ENCODE data around the gene NHERF1.

NHERF1 gene

GRCh38 chr17:74750327-74751069, 2.1 kb downstream of the NHERF1 start:
- Mint-ChIP-seq H3K9me3 (no peaks in the 10 kb centered on the region), H3K36me3 (peaks cover 17% of the 10 kb centered on the region), H3K4me3 (peak overlapping the region; percentile 95), H3K4me1 (peaks cover 63% of the 10 kb centered on the region), H3K27me3 (no peaks in the 10 kb centered on the region), H3K27ac (peak overlapping the region; percentile 82)
- no peak for ATAC-seq

GRCh38 chr17:74752415-74752814, 4.0 kb downstream of the NHERF1 start:
- peaks cover 73% of the 10 kb centered on the region for H3K4me1 Mint-ChIP-seq
- H3K9me3 Mint-ChIP-seq: no peaks in the 10 kb centered on the region
- H3K36me3 Mint-ChIP-seq: peaks cover 17% of the 10 kb centered on the region
- ATAC-seq: no peak
- no peaks in the 10 kb centered on the region for H3K27me3 Mint-ChIP-seq
- H3K4me3 Mint-ChIP-seq: no peak overlapping the region
- H3K27ac Mint-ChIP-seq: no peak overlapping the region

DNA sequence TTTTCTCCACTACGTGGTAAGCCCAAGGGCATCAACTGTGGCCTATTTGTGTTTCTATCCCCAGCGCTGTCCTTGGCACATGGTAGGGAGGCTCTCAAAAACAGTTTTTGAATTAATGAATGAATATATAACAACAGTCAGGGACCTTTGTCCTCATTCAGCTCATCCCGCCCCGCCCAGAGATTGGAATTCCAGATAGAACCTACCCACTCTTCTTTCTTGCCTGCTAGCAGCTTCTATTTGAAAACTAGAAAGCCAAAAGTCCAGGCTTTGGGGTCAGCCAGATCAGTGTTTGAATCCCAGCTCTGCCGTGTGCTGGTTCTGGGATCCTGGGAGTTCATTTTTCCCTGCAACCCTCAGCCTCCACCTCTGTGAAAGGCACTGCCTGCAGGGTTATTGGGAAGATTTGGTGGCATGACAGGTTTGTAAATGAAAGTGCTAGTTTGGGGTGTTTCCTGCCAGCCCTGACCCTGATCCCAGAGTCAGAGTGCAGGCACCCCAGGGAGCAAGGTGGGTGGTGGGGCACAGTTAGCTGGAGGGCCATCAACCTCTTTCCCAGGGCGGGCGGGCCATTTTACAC, 4.5 kb downstream of the NHERF1 start:
- ATAC-seq: no peak
- Mint-ChIP-seq H3K4me1 (peaks cover 78% of the 10 kb centered on the region), H3K9me3 (no peaks in the 10 kb centered on the region), H3K27me3 (no peaks in the 10 kb centered on the region), H3K36me3 (peaks cover 17% of the 10 kb centered on the region), H3K27ac (no peak overlapping the region), H3K4me3 (no peak overlapping the region)

DNA sequence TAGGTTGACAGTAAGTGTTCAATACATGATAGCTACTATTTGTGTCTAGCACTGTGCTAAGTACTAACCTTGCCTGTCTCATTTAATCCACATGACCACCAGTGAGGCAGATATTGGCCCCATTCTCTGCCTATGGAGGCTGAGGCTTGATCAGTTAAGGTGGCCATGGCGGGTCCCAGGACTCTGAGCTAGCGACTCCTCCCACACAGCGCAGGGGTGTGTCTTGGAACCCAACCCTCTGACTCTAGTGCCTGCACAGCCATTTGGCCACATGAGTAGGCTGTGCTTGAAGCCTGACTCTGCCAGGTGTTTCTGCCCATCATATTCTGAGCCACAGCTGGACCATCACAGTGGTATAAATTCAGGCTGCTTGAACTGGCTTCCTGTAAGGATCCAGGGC, 6.4 kb downstream of the NHERF1 start:
- peaks cover 90% of the 10 kb centered on the region for H3K4me1 Mint-ChIP-seq
- no peaks in the 10 kb centered on the region for H3K9me3 Mint-ChIP-seq
- H3K36me3 Mint-ChIP-seq: peaks cover 17% of the 10 kb centered on the region
- no peak overlapping the region for H3K4me3 Mint-ChIP-seq
- H3K27me3 Mint-ChIP-seq: no peaks in the 10 kb centered on the region
- peak overlapping the region; percentile 13 for H3K27ac Mint-ChIP-seq
- ATAC-seq: no peak

GRCh38 chr17:74755533-74755932, 7.1 kb downstream of the NHERF1 start:
- no peaks in the 10 kb centered on the region for H3K9me3 Mint-ChIP-seq

GRCh38 chr17:74756891-74757290, 8.5 kb downstream of the NHERF1 start:
- Mint-ChIP-seq H3K9me3 (no peaks in the 10 kb centered on the region), H3K4me3 (no peak overlapping the region), H3K4me1 (peaks cover 78% of the 10 kb centered on the region), H3K27me3 (no peaks in the 10 kb centered on the region), H3K36me3 (peaks cover 12% of the 10 kb centered on the region), H3K27ac (no peak overlapping the region)
- no peak for ATAC-seq

More at GRCh38 chr17:74755533-74755932, 7.1 kb downstream of the NHERF1 start:
- Mint-ChIP-seq H3K27ac (no peak overlapping the region), H3K36me3 (peaks cover 17% of the 10 kb centered on the region), H3K27me3 (no peaks in the 10 kb centered on the region), H3K4me1 (peaks cover 90% of the 10 kb centered on the region), H3K4me3 (no peak overlapping the region)
- ATAC-seq: no peak

GRCh38 chr17:74757502-74757901, 9.1 kb downstream of the NHERF1 start:
- ATAC-seq: no peak
- Mint-ChIP-seq H3K9me3 (no peaks in the 10 kb centered on the region), H3K27ac (peak overlapping the region; percentile 25), H3K4me3 (no peak overlapping the region), H3K36me3 (peaks cover 8% of the 10 kb centered on the region), H3K4me1 (peaks cover 72% of the 10 kb centered on the region), H3K27me3 (no peaks in the 10 kb centered on the region)

DNA sequence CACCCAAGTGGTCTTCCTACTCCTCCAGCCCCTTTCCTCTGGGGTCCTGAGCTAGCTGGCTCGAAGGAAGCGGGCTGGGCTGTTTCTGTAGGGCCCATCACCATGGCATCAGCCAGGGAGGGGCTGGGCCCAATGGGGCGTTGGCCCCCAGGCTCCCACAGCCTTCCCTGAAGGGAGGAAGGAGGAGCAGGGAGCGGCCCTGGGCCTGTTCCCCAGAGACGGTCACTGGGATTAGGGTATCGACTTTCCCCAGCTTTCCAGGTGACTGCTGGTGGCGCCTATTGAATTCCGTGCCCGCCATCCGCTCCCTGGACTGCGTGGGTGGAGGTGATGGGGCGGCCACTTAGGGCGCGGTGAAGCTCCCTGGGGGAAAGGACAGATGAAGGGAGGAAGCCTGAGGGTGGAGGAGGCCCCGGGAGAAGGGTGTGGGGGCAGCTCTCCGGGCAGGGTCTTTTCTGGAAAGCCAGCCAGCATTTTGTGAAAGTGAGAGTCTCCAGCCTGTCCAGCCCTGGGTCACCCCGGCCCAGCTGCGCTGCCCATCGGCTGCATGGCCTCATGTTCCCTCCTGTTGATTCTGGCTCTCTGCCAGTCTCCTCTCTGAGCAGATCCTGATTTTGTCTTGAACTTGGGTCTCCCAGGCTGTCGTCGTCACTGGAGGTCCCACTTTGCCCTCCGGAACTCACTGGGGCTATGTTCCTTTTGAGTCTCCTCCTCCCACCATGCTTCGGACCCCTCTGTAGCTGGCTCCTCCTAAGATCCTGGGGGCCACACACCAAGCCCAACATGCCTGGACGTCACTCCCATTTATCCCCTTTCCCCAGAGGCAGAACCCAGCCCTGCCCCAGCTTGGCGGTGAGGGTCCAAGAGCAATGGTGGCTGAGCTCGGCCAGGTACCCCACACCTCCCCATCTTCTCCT, 9.8 kb downstream of the NHERF1 start:
- Mint-ChIP-seq H3K4me1 (peaks cover 68% of the 10 kb centered on the region), H3K36me3 (peaks cover 1% of the 10 kb centered on the region), H3K4me3 (no peak overlapping the region), H3K27me3 (no peaks in the 10 kb centered on the region), H3K27ac (peak overlapping the region; percentile 64), H3K9me3 (no peaks in the 10 kb centered on the region)
- no peak for ATAC-seq

GRCh38 chr17:74758848-74759168, 10.4 kb downstream of the NHERF1 start:
- peak overlapping the region; percentile 64 for H3K27ac Mint-ChIP-seq
- ATAC-seq: peak; percentile 66
- H3K27me3 Mint-ChIP-seq: no peaks in the 10 kb centered on the region
- H3K4me3 Mint-ChIP-seq: no peak overlapping the region
- H3K36me3 Mint-ChIP-seq: no peaks in the 10 kb centered on the region
- no peaks in the 10 kb centered on the region for H3K9me3 Mint-ChIP-seq
- H3K4me1 Mint-ChIP-seq: peaks cover 68% of the 10 kb centered on the region

GRCh38 chr17:74759243-74759801, 10.9 kb downstream of the NHERF1 start:
- Mint-ChIP-seq H3K4me1 (peaks cover 66% of the 10 kb centered on the region), H3K27ac (peak overlapping the region; percentile 64), H3K4me3 (peak overlapping the region; percentile 22), H3K9me3 (no peaks in the 10 kb centered on the region), H3K27me3 (no peaks in the 10 kb centered on the region), H3K36me3 (no peaks in the 10 kb centered on the region)
- ATAC-seq: peak; percentile 79

- Mint-ChIP-seq H3K27me3 (no peaks in the 10 kb centered on the region), H3K4me3 (no peak overlapping the region), H3K9me3 (no peaks in the 10 kb centered on the region), H3K36me3 (no peaks in the 10 kb centered on the region), H3K4me1 (peaks cover 60% of the 10 kb centered on the region), H3K27ac (peak overlapping the region; percentile 64)
- ATAC-seq: no peak
Measured at GRCh38 chr17:74759941-74760340, 11.5 kb downstream of the NHERF1 start.

- ATAC-seq: no peak
- Mint-ChIP-seq H3K27me3 (no peaks in the 10 kb centered on the region), H3K4me3 (no peak overlapping the region), H3K36me3 (no peaks in the 10 kb centered on the region), H3K4me1 (peaks cover 54% of the 10 kb centered on the region), H3K9me3 (no peaks in the 10 kb centered on the region), H3K27ac (no peak overlapping the region)
Measured at GRCh38 chr17:74760404-74761105, 12.1 kb downstream of the NHERF1 start.

DNA sequence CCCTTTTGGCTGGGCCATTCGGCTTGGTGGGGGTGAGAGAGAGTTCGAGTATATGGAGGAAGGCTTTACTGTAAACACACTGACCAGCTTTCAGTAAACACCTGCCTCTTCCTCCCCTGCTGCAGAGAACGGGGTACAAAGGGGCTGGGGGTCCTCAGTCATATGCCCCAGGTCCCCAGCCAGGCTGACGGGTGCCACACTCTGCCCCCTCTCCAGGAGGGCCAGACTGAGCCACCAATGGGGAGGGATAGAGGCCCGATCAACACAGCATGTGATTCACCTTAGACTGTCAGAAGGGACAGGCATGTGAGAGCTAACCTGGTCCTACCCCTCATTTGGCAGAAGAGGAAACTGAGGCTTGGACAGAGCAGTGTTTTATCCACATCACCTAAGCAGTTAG, 13.0 kb downstream of the NHERF1 start:
- H3K36me3 Mint-ChIP-seq: no peaks in the 10 kb centered on the region
- no peak overlapping the region for H3K27ac Mint-ChIP-seq
- no peaks in the 10 kb centered on the region for H3K27me3 Mint-ChIP-seq
- H3K4me1 Mint-ChIP-seq: peaks cover 53% of the 10 kb centered on the region
- H3K4me3 Mint-ChIP-seq: no peak overlapping the region
- H3K9me3 Mint-ChIP-seq: no peaks in the 10 kb centered on the region
- no peak for ATAC-seq

GRCh38 chr17:74761931-74762330, 13.5 kb downstream of the NHERF1 start:
- Mint-ChIP-seq H3K27ac (no peak overlapping the region), H3K36me3 (peaks cover 4% of the 10 kb centered on the region), H3K4me3 (no peak overlapping the region), H3K4me1 (peaks cover 50% of the 10 kb centered on the region), H3K27me3 (no peaks in the 10 kb centered on the region), H3K9me3 (no peaks in the 10 kb centered on the region)
- ATAC-seq: no peak
